Activated B cell treated with CpG ODN at 0.5 μM for 24 hours (primary cell): ENCODE results near the gene TAF6. TPM values are rescaled to one million over a fixed set of nuclear protein-coding genes. Genes with fewer than 3 reads are reported as not detected.

Source experiments
- ATAC-seq: fragments of 200-7000 bp; cut with Tn5 transposase; one replicate; pipeline ENCODE4 v1.10.0; 2021; ENCODE audit warnings: low read depth, mild to moderate bottlenecking, moderate library complexity
- CTCF ChIA-PET: fragments of 350-600 bp; sonication (Branson Sonifier 250); formaldehyde crosslinking; loops from one replicate; lab custom pipeline; 2021; ENCODE audit warnings: antibody characterized with exemption; lab: Charles Lee
- POLR2A ChIA-PET: fragments of 350-600 bp; sonication (Branson Sonifier 250); formaldehyde crosslinking; loops from one replicate; lab custom pipeline; 2021; ENCODE audit warnings: antibody characterized with exemption; lab: Charles Lee
- DNase-seq: peaks from one replicate; pipeline ENCODE4 v3.0.0; 2022
- H3K27ac Mint-ChIP-seq: one replicate; pipeline ENCODE4 v1.8.0; 2020; ENCODE audit warnings: mixed read lengths
- H3K27me3 Mint-ChIP-seq: one replicate; pipeline ENCODE4 v1.8.0; 2021; ENCODE audit warnings: mixed read lengths
- H3K36me3 Mint-ChIP-seq: one replicate; pipeline ENCODE4 v1.8.0; 2021; ENCODE audit warnings: low read depth, mixed read lengths
- H3K4me1 Mint-ChIP-seq: one replicate; pipeline ENCODE4 v1.8.0; 2021; ENCODE audit warnings: mixed read lengths
- H3K4me3 Mint-ChIP-seq: one replicate; pipeline ENCODE4 v1.8.0; 2020; ENCODE audit warnings: mild to moderate bottlenecking, mixed read lengths
- H3K9me3 Mint-ChIP-seq: one replicate; pipeline ENCODE4 v1.8.0; 2020; ENCODE audit warnings: mixed read lengths
- intact Hi-C: fragments of 100-400 bp; cut with micrococcal nuclease; formaldehyde crosslinking; loops from one replicate; pipeline ENCODE4 v1.15.1; 2024
- total RNA-seq: library from RNA; stranded (reverse); gene quantifications from 2 replicates; pipeline ENCODE4 v1.2.3, GENCODE V29; 2022
- TF ChIP-seq, protein P1 (sequence below): fragments of 200-600 bp; IDR thresholded peaks from one replicate; pipeline ENCODE4 v1.8.0; 2022; ENCODE audit warnings: antibody characterized with exemption, mild to moderate bottlenecking

Gene TAF6
- total RNA-seq, 1 donor from 2014 or later = 54.9 TPM

- ChIA-PET CTCF (interaction anchor here (0.6 to 1.2 kb wide), 4 partner anchors 13 to 323 kb away, joined by 3 read pairs; no protein-coding TSS in a partner anchor), POLR2A (interaction anchor here (0.6 to 2.9 kb wide), 18 partner anchors 13 to 309 kb away, joined by 3 to 49 read pairs (median 4); partner anchors contain the start of genes AP4M1, COPS6, GPC2 and LAMTOR4)
- TF ChIP-seq, protein P1, sequence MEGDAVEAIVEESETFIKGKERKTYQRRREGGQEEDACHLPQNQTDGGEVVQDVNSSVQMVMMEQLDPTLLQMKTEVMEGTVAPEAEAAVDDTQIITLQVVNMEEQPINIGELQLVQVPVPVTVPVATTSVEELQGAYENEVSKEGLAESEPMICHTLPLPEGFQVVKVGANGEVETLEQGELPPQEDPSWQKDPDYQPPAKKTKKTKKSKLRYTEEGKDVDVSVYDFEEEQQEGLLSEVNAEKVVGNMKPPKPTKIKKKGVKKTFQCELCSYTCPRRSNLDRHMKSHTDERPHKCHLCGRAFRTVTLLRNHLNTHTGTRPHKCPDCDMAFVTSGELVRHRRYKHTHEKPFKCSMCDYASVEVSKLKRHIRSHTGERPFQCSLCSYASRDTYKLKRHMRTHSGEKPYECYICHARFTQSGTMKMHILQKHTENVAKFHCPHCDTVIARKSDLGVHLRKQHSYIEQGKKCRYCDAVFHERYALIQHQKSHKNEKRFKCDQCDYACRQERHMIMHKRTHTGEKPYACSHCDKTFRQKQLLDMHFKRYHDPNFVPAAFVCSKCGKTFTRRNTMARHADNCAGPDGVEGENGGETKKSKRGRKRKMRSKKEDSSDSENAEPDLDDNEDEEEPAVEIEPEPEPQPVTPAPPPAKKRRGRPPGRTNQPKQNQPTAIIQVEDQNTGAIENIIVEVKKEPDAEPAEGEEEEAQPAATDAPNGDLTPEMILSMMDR = no peak
- ATAC-seq = peak; percentile 85
- peak within 1 kb of the TSS; percentile 100 for H3K4me3 Mint-ChIP-seq
- H3K9me3 Mint-ChIP-seq = no peaks in the 10 kb centered on the region
- no peaks in the 10 kb centered on the region for H3K27me3 Mint-ChIP-seq
- intact Hi-C loops = loop anchor here (1.0 to 2.0 kb wide), 10 partner anchors 8 to 309 kb away; partner anchors contain the start of genes CNPY4, GPC2, LAMTOR4 and MEPCE
- H3K4me1 Mint-ChIP-seq = peaks cover 41% of the 10 kb centered on the region
- H3K36me3 Mint-ChIP-seq = peaks cover 10% of the 10 kb centered on the region
- DNase-seq = peak; percentile 81
- H3K27ac Mint-ChIP-seq = peak within 1 kb of the TSS; percentile 100
Observed at GRCh38 chr7:100126931-100127865, 8.0 kb upstream of the TAF6 start, which contains the start of gene MBLAC1. MBLAC1 (plus strand) TSS chr7:100126967; CDS start chr7:100127396, 429 bp downstream.

GRCh38 chr7:100126239-100126930 is 7.2 kb upstream of the TAF6 start:
- DNase-seq (no peak), ATAC-seq (no peak)
- H3K9me3 Mint-ChIP-seq = no peaks in the 10 kb centered on the region
- ChIA-PET POLR2A (interaction anchor here (0.5 to 2.9 kb wide), 18 partner anchors 23 to 310 kb away, joined by 3 to 49 read pairs (median 4); partner anchors contain the start of genes AP4M1, COPS6, GPC2 and LAMTOR4), CTCF (interaction anchor here (0.6 to 1.2 kb wide), 4 partner anchors 12 to 324 kb away, joined by 3 read pairs; no protein-coding TSS in a partner anchor)
- TF ChIP-seq, protein P1 = no peak
- H3K4me3 Mint-ChIP-seq = peak overlapping the region; percentile 100
- H3K4me1 Mint-ChIP-seq = peaks cover 39% of the 10 kb centered on the region
- peak overlapping the region; percentile 100 for H3K27ac Mint-ChIP-seq
- peaks cover 10% of the 10 kb centered on the region for H3K36me3 Mint-ChIP-seq
- intact Hi-C loops = loop anchor here (2.0 kb wide), 2 partner anchors 208 to 302 kb away; partner anchors contain the start of genes MEPCE, TRIM4 and ZCWPW1
- no peaks in the 10 kb centered on the region for H3K27me3 Mint-ChIP-seq

- intact Hi-C loops = no loop called here
Observed at GRCh38 chr7:100124301-100125230, 5.4 kb upstream of the TAF6 start.

DNA sequence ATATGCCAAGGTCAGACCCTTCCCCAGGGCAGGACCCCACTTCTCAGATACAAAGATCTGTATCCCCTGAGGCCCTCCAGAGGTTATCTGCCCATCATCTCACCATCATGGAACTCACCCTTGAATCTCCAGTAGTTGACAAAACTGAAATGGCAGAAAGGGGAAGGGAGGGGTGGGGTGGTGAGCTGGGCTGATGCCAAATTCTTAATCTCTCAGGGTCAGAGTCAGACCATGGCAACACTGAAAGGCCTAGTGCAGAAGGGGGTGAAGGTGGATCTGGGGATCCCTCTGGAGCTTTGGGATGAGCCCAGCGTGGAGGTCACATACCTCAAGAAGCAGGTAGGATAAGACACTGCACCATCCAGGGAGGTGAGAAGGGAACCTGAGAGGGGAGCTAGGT is 3.4 kb upstream of the TAF6 start:
- Mint-ChIP-seq H3K4me1 (peaks cover 54% of the 10 kb centered on the region), H3K27ac (no peak overlapping the region)

More at GRCh38 chr7:100124301-100125230, 5.4 kb upstream of the TAF6 start:
- H3K9me3 Mint-ChIP-seq = no peaks in the 10 kb centered on the region
- H3K36me3 Mint-ChIP-seq = peaks cover 12% of the 10 kb centered on the region
- ATAC-seq (no peak), DNase-seq (no peak)
- ChIA-PET POLR2A (interaction anchor here (0.6 to 2.9 kb wide), 5 partner anchors 24 to 245 kb away, joined by 3 to 49 read pairs (median 9); partner anchors contain the start of genes AP4M1 and MCM7), CTCF (interaction anchor here (1.2 kb wide), 1 partner anchor 221 kb away, joined by 3 read pairs; no protein-coding TSS in a partner anchor)
- H3K27ac Mint-ChIP-seq = peak overlapping the region; percentile 35
- TF ChIP-seq, protein P1 = no peak
- H3K27me3 Mint-ChIP-seq = no peaks in the 10 kb centered on the region
- peaks cover 49% of the 10 kb centered on the region for H3K4me1 Mint-ChIP-seq
- no peak overlapping the region for H3K4me3 Mint-ChIP-seq

More for the DNA sequence above, 3.4 kb upstream of the TAF6 start:
- peaks cover 20% of the 10 kb centered on the region for H3K36me3 Mint-ChIP-seq
- ChIA-PET CTCF (no interaction called here), POLR2A (interaction anchor here (0.6 to 1.0 kb wide), 2 partner anchors 46 to 92 kb away, joined by 4 to 5 read pairs; no protein-coding TSS in a partner anchor)
- H3K27me3 Mint-ChIP-seq = no peaks in the 10 kb centered on the region
- no peaks in the 10 kb centered on the region for H3K9me3 Mint-ChIP-seq
- DNase-seq = no peak
- TF ChIP-seq, protein P1 = no peak
- no peak overlapping the region for H3K4me3 Mint-ChIP-seq
- intact Hi-C loops = no loop called here
- no peak for ATAC-seq
